GM20431 (cell line): ENCODE results near the gene UBXN1.
"Not testable (repeated sequence)": the region's sequence is repeated elsewhere in the genome, so short reads cannot be mapped to it uniquely, and the experiment has no call there.

Experiments
- in situ Hi-C: fragments of 300-500 bp; cut with MseI, MboI; formaldehyde crosslinking; loops from one replicate; pipeline ENCODE4 v1.15.0; 2020; ENCODE audit warnings: low sequenced_read_pairs; ENCODE audit not compliant: unreplicated experiment

Gene UBXN1

DNA sequence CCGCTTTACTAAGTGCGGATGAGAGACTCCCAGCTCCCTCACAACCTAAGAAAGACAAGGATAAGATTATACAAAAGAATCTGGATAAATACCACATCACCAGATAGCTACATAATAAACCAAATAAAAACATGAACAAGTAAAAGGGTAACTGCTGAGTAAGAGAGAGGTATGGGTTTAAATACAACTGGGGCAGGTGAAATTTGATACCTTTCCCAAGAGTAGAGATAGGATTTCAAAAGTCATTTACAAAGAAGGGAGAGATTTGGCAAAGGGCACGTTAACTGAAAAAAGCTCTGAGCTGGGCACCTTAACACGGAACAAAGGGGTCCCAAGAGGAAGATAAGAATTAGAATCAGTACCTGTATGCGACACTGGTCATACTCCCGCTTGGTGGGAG is 1.7 kb downstream of the UBXN1 start:
- in situ Hi-C loops, result no loop called here

DNA sequence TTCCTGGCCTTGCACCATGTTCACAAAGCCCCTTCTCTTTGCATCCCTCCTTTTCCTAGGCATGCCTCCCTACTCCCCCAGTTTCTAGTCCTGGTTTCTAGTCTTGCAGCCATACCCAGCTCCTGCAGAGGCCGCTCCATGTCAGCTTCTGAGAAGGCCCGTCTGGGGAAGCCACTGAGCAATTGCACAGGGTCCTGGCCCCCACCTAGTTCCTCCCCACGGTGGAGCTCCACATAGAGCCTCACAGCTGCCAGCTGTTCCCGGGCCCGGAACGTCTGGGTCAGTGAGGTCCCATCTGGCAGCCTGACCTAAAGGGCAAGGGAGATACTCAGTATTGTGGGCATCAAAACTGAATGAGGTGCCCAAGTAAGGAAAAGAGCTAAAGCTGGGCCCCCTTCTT is 2.2 kb downstream of the UBXN1 start:
- in situ Hi-C loops, result no loop called here

DNA sequence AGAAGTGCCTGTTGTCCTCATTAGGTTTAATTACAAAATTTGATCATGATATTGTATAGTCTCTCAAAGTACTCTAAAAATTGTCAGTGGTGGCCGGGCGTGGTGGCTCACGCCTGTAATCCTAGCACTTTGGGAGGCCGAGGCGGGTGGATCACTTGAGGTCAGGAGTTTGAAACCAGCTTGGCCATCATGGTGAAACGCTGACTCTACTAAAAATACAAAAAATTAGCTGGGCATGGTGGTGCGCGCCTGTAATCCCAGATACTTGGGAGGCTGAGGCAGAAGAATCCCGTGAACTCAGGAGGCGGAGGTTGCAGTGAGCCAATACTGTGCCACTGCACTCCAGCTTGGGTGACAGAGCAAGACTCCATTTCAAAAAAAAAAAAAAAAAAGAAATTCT is 3.5 kb downstream of the UBXN1 start:
- in situ Hi-C loops, result not testable (repeated sequence)

DNA sequence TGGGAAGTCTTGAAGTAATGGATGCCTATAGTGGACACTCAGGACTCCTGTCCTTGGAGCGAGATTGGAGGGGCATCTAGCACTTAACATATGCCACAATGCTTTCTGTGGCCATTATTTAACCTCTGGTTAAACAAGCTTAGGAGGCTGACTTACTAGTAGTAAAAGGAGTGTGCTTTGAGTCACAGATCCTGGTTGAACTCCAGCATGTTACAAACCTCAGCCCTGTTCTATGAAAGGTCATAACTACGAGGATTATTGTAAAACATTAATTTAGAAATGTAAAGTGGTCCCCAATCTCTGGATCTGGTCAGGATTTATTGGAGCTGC is 5.7 kb downstream of the UBXN1 start:
- in situ Hi-C loops, result no loop called here

DNA sequence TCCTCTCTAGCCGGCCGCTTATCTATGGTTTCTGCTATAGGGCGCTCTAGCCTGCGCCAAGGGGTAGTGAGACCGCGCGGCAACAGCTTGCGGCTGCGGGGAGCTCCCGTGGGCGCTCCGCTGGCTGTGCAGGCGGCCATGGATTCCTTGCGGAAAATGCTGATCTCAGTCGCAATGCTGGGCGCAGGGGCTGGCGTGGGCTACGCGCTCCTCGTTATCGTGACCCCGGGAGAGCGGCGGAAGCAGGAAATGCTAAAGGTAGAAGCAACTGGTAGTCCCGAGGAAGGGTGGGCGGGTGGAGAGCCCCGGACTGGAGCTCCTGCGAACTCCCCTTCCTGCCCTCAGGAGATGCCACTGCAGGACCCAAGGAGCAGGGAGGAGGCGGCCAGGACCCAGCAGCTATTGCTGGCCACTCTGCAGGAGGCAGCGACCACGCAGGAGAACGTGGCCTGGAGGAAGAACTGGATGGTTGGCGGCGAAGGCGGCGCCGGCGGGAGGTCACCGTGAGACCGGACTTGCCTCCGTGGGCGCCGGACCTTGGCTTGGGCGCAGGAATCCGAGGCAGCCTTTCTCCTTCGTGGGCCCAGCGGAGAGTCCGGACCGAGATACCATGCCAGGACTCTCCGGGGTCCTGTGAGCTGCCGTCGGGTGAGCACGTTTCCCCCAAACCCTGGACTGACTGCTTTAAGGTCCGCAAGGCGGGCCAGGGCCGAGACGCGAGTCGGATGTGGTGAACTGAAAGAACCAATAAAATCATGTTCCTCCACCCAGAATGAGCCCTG is 7.1 kb downstream of the UBXN1 start, which contains the start of the genes LBHD1 and UQCC3:
TSS of gene LBHD1 (minus strand) at position 660 of the 782 bp plus-strand sequence. CDS start 2,236 bp downstream, outside the sequence.
TSS of gene UQCC3 (plus strand) at position 66 of the 782 bp plus-strand sequence. CDS start at position 139, 73 bp downstream.
- in situ Hi-C loops, result no loop called here

DNA sequence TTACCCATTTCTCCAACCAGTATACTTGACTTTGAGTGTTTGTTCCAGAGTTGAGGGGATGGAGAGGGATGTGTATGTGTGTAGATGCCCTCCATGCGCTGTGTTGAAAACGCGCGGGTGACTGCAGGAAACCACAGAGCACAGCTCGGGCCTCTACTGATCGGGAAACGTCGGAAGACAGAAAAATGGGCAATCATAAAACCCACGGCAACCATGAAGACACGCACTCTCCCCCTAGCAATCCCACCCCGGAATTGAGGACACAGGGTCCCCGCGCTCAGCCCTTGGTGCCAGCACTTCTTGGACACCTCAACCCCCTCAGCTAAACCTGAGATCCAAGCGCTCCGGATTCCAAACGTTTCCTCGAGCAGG is 7.7 kb downstream of the UBXN1 start:
- in situ Hi-C loops, result no loop called here

DNA sequence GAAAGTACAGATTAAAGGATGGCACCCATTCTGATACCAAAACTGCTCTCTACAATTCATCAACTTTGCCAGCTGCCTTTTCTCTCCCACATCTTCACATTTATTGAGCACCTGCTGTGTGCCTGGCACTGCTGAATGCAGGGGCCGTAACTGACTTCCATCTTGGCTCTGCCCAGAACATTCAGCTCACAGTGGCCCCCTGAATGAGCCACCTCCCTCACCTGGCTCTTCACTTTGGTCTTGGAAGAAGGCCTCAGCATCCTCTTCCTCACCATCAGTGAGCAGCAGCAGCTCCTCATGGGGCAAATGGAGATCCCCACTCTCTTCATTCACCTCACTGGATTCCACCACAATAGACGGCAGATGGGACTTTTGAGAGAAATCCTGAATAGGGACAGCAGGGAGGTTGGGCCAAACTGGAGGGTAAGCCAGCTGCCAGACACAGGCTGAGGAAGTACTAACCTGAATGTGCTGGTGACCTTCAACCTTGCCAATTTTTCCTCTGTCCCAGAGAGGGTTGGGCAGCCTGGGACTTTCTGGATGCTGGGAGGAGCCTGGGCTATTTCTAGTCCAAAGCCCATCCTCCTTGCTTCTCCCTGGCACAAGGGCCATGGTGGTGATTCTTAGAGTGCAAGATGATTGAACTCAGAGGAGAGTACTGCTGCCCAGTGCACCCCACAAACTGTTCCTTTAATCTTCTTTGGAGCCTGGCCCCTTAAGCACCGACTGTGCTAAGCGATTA is 9.3 kb downstream of the UBXN1 start:
- in situ Hi-C loops, result no loop called here

DNA sequence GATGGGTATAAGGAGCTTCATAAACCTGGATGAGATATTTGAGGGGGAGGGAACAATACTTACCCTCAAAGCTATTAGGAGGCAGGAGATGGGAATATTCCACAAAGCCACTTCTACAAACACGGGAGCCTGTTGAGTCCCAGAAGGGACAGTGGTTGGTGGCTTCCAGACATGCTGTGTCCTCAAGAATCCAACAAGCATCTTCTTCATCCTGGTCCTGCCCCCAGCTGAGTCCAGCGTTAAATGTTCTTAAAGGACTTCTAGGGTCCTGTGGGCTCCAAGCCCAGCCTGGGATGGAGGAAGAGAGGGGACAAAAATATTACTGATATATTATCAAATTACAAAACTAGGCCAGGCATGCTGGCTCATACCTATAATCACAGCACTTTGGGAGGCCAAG is 11.4 kb downstream of the UBXN1 start:
- in situ Hi-C loops, result no loop called here

DNA sequence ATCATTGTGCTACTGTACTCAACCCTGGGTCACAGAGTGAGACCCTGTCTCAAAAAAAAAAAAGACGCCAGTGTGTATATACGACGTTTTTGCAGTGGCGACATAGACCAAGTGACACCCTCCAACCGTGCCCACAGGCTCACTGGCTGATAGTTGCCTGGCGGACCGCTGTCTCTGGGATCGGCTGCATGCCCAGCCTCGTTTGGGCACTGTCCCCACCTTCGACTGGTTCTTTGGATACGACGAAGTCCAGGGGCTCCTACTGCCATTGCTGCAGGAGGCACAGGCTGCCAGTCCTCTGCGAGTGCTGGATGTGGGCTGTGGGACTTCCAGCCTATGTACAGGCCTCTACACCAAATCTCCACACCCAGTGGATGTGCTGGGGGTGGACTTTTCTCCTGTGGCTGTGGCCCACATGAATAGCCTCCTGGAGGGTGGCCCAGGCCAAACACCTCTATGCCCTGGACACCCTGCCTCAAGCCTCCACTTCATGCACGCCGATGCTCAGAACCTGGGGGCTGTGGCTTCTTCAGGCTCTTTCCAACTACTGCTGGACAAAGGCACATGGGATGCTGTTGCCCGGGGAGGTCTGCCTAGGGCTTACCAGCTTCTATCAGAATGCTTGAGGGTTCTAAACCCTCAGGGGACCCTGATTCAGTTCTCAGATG is 12.5 kb downstream of the UBXN1 start:
- in situ Hi-C loops, result no loop called here

DNA sequence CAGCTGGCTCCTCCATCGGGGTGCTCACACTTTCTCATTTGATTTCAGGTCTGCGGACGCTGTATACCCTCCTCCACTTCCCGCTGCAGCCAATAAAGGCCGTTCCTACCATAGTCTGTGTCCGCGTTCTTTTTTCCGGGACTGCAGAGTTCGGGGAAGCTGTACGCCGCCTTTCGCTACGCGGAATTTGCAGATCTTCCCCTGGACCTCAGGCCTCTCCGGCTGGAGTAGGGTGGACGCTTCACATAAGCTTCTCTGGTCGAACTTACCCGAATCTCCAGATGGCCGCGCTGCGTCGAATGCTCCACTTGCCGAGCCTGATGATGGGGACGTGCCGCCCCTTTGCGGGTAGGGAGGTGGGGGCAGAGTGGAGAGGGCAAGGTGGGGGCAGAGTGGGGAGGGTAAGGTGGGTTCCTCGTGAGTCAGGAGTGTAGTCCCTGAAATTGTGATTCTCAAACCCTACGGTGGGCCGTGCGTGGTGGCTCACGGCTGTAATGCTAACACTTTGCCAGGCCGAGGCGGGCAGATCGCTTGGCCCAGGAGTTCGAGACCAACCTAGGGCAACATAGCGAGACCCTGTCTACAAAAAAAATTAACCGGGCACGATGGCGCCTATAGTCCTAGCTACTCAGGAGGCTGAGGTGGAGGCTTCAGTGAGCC is 13.1 kb downstream of the UBXN1 start:
- in situ Hi-C loops, result no loop called here

DNA sequence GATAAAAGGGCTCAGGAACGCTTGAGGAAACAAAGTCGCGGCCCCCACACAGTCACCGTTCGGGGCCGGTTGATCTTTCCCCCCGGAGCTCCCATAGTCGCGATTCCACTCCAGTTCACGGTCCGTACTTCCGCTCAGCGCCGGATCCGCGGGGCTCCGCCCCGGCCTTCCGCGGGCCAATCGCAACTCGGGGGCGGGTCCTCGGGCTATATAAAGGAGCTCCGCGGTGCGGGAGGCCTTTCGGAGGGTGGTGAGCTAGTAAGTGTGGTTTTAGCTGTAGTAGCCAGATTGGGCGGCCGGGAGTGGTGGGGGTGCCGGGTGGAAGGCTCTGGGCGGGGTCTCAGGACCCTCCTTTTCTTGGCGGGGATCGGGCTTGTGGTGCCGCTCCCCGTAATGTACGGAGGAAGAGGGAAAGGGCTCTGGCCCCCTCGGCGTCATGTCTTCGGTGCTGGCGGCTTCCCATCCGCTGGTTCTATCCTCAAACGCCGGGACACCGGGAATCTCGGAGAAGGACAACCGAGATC is 13.7 kb downstream of the UBXN1 start, which contains the start of the genes C11orf98 and CSKMT:
TSS of gene C11orf98 (minus strand) at position 136 of the 524 bp plus-strand sequence. CDS start at position 95, 41 bp downstream.
TSS of gene CSKMT (plus strand) at position 238 of the 524 bp plus-strand sequence. CDS start 568 bp downstream, outside the sequence.
- in situ Hi-C loops, result no loop called here

DNA sequence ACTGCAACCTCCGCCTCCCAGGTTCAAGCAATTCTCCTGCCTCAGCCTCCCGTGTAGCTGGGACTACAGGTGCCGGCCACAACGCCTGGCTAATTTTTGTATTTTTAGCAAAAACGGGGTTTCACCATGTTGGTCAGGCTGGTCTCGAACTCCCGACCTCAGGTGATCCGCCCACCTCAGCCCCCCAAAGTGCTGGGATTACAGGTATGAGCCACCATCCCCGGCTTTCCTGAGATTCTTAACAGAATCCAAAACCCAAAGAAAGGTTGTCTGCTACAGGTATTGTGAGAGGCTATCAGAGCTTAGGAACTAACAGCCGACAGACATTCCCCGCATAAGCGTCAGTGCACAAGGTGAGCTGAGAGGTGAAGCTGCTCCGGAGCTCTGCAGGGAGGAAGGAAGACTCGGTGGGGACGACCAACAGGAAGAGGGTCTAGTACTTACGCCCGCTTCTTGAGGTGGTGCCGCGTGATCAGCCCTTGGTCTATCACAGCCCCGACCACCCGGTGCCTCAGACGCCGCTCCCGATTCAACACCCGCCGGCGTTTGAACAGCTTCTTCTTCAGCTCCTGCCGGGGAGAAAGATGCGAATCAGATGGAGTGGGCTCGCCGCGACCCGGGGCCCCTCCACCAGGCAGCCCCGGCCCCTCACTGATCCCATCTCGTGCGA is 14.3 kb downstream of the UBXN1 start:
- in situ Hi-C loops, result no loop called here

DNA sequence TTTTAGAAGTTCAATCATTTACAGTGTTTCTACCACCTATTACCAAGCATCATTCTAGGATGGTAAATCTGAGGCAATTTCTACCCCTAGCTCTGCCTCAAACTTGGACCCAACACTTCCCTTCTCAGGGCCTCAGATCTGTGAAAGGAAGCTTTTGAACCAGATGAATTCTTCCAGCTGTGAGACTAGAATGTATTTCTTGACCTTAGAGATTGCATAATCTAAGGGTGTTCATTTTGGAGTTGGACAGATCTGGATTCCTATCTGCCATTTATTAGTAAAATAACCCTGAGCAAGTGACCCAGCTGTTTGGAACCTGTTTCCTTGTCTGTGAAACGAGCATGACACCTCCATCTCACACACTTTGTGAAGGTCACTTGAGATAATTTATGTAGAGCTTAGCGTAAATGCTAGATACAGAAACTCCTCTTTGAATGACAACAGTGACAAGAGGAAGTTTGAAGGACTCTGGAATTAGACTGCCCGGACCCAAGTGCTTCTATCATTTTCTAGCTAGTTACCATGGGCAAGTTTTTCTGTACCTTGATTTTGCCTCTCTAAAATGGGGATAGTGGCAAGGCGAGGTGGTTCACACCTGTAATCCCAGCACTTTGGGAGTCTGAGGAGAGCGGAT is 22.0 kb downstream of the UBXN1 start:
- in situ Hi-C loops, result no loop called here

DNA sequence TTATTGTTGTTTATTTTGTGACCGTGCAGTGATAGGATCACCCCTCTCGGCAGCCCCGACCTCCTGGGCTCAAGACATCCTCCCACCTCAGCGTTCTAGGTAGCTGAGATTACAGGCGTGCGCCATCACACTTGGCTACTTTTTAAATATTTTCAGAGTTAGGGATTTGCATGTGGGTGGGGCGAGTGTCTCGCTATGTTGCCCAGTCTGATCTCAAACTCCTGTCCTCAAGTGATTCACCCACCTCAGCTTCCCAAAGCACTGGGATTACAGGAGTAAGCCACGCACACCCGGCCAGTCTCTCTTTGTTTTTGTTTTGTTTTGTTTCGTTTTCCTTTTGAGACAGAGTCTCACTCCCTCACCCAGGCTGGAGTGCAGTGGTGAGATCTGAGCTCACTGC is 24.6 kb downstream of the UBXN1 start:
- in situ Hi-C loops, result no loop called here

DNA sequence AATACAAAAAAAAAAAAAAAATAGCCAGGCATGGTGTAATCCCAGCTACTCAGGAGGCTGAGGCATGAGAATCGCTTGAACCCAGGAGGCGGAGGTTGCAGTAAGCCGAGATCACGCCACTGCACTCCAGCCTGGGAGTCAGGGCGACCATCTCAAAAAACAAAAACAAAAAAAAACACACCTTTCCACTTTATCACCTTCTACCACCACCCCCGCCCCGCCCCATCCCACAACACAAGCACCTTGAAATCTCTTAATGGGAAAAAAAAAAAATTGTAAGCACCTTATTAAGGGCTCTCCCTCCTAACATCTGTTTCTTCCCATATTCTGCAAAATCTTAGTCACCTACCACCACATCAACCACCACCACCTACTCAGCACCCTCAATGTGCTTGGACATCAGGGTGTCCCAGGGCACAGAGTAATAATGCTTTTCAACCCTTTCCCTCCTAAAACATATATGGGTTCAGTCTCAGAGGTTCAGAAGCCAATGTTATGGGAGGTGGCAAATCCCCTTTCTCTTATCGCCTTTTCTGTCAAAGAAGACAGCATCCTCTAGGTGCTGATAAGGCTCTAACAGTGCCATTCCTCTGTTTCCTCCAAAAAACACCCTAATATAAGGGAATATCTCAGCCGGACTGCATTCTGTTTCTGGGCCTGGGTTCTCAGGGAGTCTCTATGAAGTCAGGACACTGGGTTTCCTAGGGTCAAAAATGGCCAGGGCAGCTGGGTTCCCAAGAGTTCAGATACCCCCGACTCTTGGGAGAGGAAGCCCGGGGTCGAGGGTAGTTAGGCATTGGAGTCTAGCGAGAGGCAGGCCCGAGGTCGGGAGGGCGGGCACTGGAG is 26.5 kb downstream of the UBXN1 start:
- in situ Hi-C loops, result no loop called here

DNA sequence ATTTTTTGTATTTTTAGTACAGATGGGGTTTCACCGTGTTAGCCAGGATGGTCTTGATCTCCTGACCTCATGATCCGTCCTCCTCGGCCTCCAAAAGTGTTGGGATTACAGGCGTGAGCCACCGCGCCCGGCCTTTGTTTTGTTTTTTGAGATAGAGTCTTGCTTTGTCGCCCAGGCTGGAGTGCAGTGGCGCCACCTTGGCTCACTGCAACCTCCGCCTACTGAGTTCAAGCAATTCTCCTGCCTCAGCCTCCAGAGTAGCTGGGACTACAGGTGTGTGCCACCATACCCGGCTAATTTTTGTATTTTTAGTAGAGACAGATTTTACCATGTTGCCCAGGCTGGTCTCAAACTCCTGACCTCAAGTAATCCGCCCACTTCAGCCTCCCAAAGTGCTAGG is 28.6 kb downstream of the UBXN1 start:
- in situ Hi-C loops, result not testable (repeated sequence)

DNA sequence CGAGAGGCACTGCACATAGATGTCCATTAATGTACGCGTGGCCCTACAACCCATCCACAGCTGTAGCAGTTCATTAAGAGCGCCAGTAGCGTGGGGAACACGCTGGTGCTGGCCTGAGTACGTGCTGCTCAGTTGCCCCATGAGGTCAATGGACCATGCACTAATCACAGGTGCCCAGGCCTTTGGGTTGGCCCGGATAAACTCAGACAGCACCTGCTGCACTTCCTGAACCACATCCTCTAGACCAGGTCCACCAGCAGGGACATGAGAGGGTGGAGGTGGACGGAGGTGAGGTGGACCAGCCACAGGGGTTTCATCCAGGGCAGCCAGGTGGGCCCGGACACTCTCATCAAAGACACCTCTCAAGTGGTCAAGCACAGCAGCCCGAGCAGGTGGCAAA is 29.4 kb downstream of the UBXN1 start:
- in situ Hi-C loops, result no loop called here

DNA sequence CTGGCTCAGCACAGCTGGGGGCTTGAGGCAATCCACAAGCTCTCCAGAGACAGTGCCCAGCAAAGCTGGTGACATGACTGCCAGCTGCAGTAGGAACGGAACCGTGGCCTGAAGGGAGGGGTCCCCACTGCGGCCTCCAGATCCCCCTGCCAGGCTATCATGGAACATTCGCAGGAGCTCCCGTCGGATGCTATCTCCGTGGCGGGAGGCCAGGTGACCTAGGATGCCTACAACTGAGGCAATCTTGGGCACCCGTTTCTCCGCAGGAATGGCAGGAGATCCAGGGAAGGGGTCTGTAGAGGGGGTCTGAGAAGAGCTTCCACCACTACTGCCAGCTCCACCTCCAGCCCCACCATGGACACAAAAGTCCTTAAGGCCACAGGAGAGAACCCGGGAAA is 29.9 kb downstream of the UBXN1 start:
- in situ Hi-C loops, result no loop called here
